Raji (cell line): ENCODE results near the gene NUDT6.
A peak's percentile ranks its signal among the peaks of the same experiment; 100 is the strongest.

Experiments used
- POLR2A ChIP-seq: IDR thresholded peaks from 2 replicates; pipeline ENCODE4 v1.6.1; 2011; ENCODE audit warnings: low read depth, low read length, control low read depth; ENCODE audit not compliant: insufficient read depth

NUDT6 gene

GRCh38 chr4:122921971-122922876, at the start of gene NUDT6:
TSS of gene NUDT6 (minus strand) at chr4:122922597. CDS start at chr4:122922572, 25 bp downstream.
- TF ChIP-seq POLR2A, result peak; percentile 70

- no peak for TF ChIP-seq POLR2A
Measured at GRCh38 chr4:122968227-122968812, 45.9 kb upstream of the NUDT6 start.

- no peak for TF ChIP-seq POLR2A
Measured at GRCh38 chr4:122967231-122967630, 44.8 kb upstream of the NUDT6 start.

GRCh38 chr4:122966201-122966600, 43.8 kb upstream of the NUDT6 start:
- TF ChIP-seq POLR2A, result no peak

- no peak for TF ChIP-seq POLR2A
Measured at GRCh38 chr4:122963216-122963615, 40.8 kb upstream of the NUDT6 start.

- no peak for TF ChIP-seq POLR2A
Measured at GRCh38 chr4:122960611-122961000, 38.2 kb upstream of the NUDT6 start.

GRCh38 chr4:122959981-122960610, 37.7 kb upstream of the NUDT6 start:
- no peak for TF ChIP-seq POLR2A

- TF ChIP-seq POLR2A, result no peak
Measured at GRCh38 chr4:122959441-122959840, 37.0 kb upstream of the NUDT6 start.

GRCh38 chr4:122958505-122958904, 36.1 kb upstream of the NUDT6 start:
- TF ChIP-seq POLR2A, result no peak

- TF ChIP-seq POLR2A, result no peak
Measured at GRCh38 chr4:122953924-122954323, 31.5 kb upstream of the NUDT6 start.

GRCh38 chr4:122952028-122952427, 29.6 kb upstream of the NUDT6 start:
- TF ChIP-seq POLR2A, result no peak

GRCh38 chr4:122948671-122949070, 26.3 kb upstream of the NUDT6 start:
- no peak for TF ChIP-seq POLR2A

GRCh38 chr4:122946142-122946541, 23.7 kb upstream of the NUDT6 start:
- TF ChIP-seq POLR2A, result no peak

GRCh38 chr4:122932763-122933162, 10.4 kb upstream of the NUDT6 start:
- TF ChIP-seq POLR2A, result no peak

- TF ChIP-seq POLR2A, result no peak
Measured at GRCh38 chr4:122930862-122931261, 8.5 kb upstream of the NUDT6 start.

- TF ChIP-seq POLR2A, result no peak
Measured at GRCh38 chr4:122928930-122929329, 6.5 kb upstream of the NUDT6 start.
